CD4-positive, CD25-positive, alpha-beta regulatory T cell (primary cell): Measurements from ENCODE around the gene ITGB1BP2. TPM values are rescaled to one million over a fixed set of nuclear protein-coding genes. Genes with fewer than 3 reads are reported as not detected.
A peak's percentile ranks its signal among the peaks of the same experiment; 100 is the strongest.
"Not testable (repeated sequence)": the region's sequence is repeated elsewhere in the genome, so short reads cannot be mapped to it uniquely, and the experiment has no call there.

Experiments
- ATAC-seq, 2 donors: fragments of 150-1000 bp; cut with Tn5 transposase; one replicate each; pipeline ENCODE4 v1.10.0; 2021; ENCODE audit warnings: low read depth in 2 of 2, moderate number of reproducible peaks in 2 of 2, moderate library complexity in 1 of 2
- DNase-seq, 3 donors: peaks; one replicate each; pipeline versions ENCODE4 v3.0.0 to v3.0.0-alpha.2; 2012 to 2022; ENCODE audit warnings: mixed read lengths in 1 of 3
- H3K27ac ChIP-seq: one replicate; pipeline ENCODE4 v1.7.0; 2013; ENCODE audit warnings: mild to moderate bottlenecking, low read length; ENCODE audit not compliant: insufficient read depth, poor library complexity, severe bottlenecking
- H3K27me3 ChIP-seq: one replicate; pipeline ENCODE4 v1.7.0; 2013; ENCODE audit warnings: low read length; ENCODE audit not compliant: control insufficient read depth, insufficient read depth
- H3K36me3 ChIP-seq: one replicate; pipeline ENCODE4 v1.7.0; 2013; ENCODE audit warnings: mild to moderate bottlenecking, low read length, moderate library complexity; ENCODE audit not compliant: control insufficient read depth, insufficient read depth
- H3K4me1 ChIP-seq: 2 replicates; pipeline ENCODE4 v1.7.0; 2013; ENCODE audit warnings: mild to moderate bottlenecking, low read length; ENCODE audit not compliant: insufficient read depth, control insufficient read depth, poor library complexity, severe bottlenecking
- H3K4me3 ChIP-seq: one replicate; pipeline ENCODE4 v1.7.0; 2013; ENCODE audit warnings: low read depth, mild to moderate bottlenecking, low read length, moderate library complexity
- H3K9me3 ChIP-seq, 2 experiments: 1 replicate in 1 of 2; 2 replicates in 1 of 2; pipeline ENCODE4 v1.7.0; 2013; ENCODE audit warnings: low read length in 2 of 2, mild to moderate bottlenecking in 1 of 2, moderate library complexity in 1 of 2; ENCODE audit not compliant: control insufficient read depth in 2 of 2
- H3K27ac Mint-ChIP-seq, 3 donors: one replicate each; pipeline ENCODE4 v1.8.0; 2020 to 2022; ENCODE audit warnings: mild to moderate bottlenecking in 3 of 3, mixed read lengths in 3 of 3, moderate library complexity in 2 of 3
- H3K27me3 Mint-ChIP-seq: one replicate; pipeline ENCODE4 v1.8.0; 2022; ENCODE audit warnings: mild to moderate bottlenecking, mixed read lengths
- H3K36me3 Mint-ChIP-seq: one replicate; pipeline ENCODE4 v1.8.0; 2020; ENCODE audit warnings: mixed read lengths
- H3K4me1 Mint-ChIP-seq, 4 donors: one replicate each; pipeline ENCODE4 v1.8.0; 2020 to 2022; ENCODE audit warnings: mixed read lengths in 4 of 4, mild to moderate bottlenecking in 1 of 4
- H3K4me3 Mint-ChIP-seq, 4 donors: one replicate each; pipeline ENCODE4 v1.8.0; 2020 to 2022; ENCODE audit warnings: mild to moderate bottlenecking in 4 of 4, mixed read lengths in 4 of 4, moderate library complexity in 3 of 4
- H3K9me3 Mint-ChIP-seq, 7 donors: one replicate each; pipeline ENCODE4 v1.8.0; 2020 to 2022; ENCODE audit warnings: mixed read lengths in 7 of 7, mild to moderate bottlenecking in 3 of 7, moderate library complexity in 2 of 7
- polyA plus RNA-seq, 4 donors: library from polyadenylated mRNA; unstranded; fragments of 300-500 nt; fragmentation: Illumina TruSeq; gene quantifications; one replicate each; pipeline ENCODE4 v1.2.3, GENCODE V29; 2021
- total RNA-seq: library from RNA; stranded (reverse); gene quantifications from one replicate; pipeline ENCODE4 v1.2.3, GENCODE V29; 2022

Gene ITGB1BP2
- total and polyA plus RNA-seq, 5 donors from 2014 or later = 1.4 TPM; not detected in 4

DNA sequence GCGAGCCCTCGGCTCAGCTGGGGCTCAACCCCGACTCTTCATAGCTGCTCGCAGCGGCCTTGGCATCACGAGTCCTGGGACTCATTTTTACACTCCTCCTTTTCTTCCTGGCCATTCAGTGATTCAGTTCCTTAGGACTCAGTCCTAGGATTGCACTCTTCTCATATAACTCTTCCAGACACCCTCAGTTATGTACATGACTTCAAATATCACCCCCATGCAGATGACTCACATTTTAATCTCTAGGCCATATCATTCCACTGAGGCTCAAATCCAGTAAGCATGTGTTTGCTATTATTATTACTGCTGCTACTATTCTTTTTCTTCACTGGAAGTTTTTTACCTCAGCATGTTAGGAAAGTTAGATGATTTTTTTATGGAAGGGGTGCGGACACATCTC is 14.4 kb downstream of the ITGB1BP2 start:
- H3K9me3 ChIP-seq = no peaks in the 10 kb centered on the region
- H3K27ac ChIP-seq = no peak overlapping the region
- H3K4me3 ChIP-seq = no peak overlapping the region
- H3K36me3 Mint-ChIP-seq = no peaks in the 10 kb centered on the region
- H3K9me3 Mint-ChIP-seq = peaks cover 0 to 2% (median 0%) of the 10 kb centered on the region in 7 donors
- no peaks in the 10 kb centered on the region for H3K27me3 Mint-ChIP-seq
- H3K36me3 ChIP-seq = no peaks in the 10 kb centered on the region
- ATAC-seq = no peak
- H3K4me1 ChIP-seq = no peaks in the 10 kb centered on the region
- H3K4me1 Mint-ChIP-seq = no peaks in the 10 kb centered on the region
- no peak overlapping the region for H3K4me3 Mint-ChIP-seq
- H3K27me3 ChIP-seq = no peaks in the 10 kb centered on the region
- DNase-seq = no peak
- peak overlapping the region in 1 of 3 donors; percentile 45 for H3K27ac Mint-ChIP-seq

DNA sequence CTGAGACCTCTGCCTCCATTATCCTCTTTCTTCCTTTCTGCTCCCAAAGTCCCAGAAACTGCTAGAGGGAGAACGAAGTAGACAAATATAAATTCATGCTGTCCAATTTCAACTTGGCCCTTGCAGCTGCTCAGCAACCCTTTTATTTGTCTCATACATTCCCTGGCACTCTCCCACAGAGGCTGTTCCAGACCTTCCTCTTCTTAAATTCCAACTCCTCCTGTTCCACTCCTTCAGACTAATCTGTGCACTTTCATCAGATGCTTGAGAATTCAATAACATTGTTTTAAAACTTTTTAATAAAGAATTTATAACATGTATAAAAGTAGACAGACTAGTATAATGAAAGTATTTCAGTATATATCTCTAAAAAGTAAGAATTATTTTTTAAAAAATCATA is 15.4 kb downstream of the ITGB1BP2 start:
- not testable (repeated sequence) for H3K27me3 ChIP-seq, H3K4me1 ChIP-seq, H3K9me3 ChIP-seq, ATAC-seq, DNase-seq, H3K36me3 ChIP-seq, H3K27ac Mint-ChIP-seq, H3K36me3 Mint-ChIP-seq, H3K9me3 Mint-ChIP-seq, H3K27ac ChIP-seq, H3K4me1 Mint-ChIP-seq, H3K27me3 Mint-ChIP-seq, H3K4me3 Mint-ChIP-seq, H3K4me3 ChIP-seq

DNA sequence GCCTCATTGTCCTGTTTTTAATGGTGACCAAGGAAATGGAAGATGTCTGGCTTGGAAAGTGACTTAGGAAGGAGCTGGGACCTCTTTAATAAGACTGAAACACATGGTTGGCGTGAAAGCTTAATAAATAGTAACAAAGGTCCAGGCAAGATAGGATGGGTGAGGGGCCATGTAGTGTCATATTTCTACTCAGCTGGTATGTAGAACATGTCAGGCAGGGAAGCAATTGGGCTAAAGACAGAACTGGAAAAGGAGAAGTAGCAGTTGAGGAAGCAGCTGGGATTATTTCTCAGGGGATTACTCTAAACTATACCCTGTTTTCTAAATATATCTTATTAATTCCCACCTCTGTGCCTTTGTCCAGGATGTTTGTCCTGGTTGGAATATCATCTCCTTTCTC is 18.6 kb downstream of the ITGB1BP2 start:
- H3K4me3 ChIP-seq = no peak overlapping the region
- no peaks in the 10 kb centered on the region for H3K4me1 ChIP-seq
- no peak for ATAC-seq
- no peak overlapping the region for H3K4me3 Mint-ChIP-seq
- no peak overlapping the region for H3K27ac Mint-ChIP-seq
- no peak for DNase-seq
- no peaks in the 10 kb centered on the region for H3K9me3 ChIP-seq
- H3K36me3 ChIP-seq = no peaks in the 10 kb centered on the region
- H3K4me1 Mint-ChIP-seq = no peaks in the 10 kb centered on the region
- no peaks in the 10 kb centered on the region for H3K27me3 Mint-ChIP-seq
- no peak overlapping the region for H3K27ac ChIP-seq
- H3K9me3 Mint-ChIP-seq = no peaks in the 10 kb centered on the region
- no peaks in the 10 kb centered on the region for H3K27me3 ChIP-seq
- H3K36me3 Mint-ChIP-seq = no peaks in the 10 kb centered on the region

DNA sequence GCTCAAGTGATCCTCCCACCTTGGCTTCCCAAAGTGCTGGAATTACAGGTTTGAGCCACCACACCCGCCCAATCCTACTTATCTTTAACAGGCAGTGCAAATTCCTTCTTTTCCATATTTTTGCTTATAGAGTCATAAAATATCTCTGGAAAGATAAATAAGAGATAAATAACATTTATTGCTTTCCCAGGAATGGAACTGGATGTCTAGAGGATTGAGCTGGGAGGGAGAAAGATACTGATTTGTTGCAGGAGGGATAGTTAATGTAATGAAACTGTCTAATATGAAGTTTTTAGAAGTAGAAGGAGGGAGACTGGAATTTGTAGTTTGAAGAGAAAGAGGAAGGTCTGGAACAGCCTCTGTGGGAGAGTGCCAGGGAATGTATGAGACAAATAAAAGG is 20.2 kb downstream of the ITGB1BP2 start:
- Histone ChIP-seq H3K9me3 (peaks cover 2% of the 10 kb centered on the region in 2 experiments), H3K27ac (no peak overlapping the region), H3K27me3 (no peaks in the 10 kb centered on the region), H3K4me1 (no peaks in the 10 kb centered on the region), H3K36me3 (no peaks in the 10 kb centered on the region), H3K4me3 (no peak overlapping the region)
- Mint-ChIP-seq H3K9me3 (peaks cover 0 to 5% (median 0%) of the 10 kb centered on the region in 7 donors), H3K4me1 (no peaks in the 10 kb centered on the region), H3K27ac (peak overlapping the region in 1 of 3 donors; percentile 3), H3K4me3 (no peak overlapping the region), H3K27me3 (no peaks in the 10 kb centered on the region), H3K36me3 (no peaks in the 10 kb centered on the region)
- DNase-seq (no peak), ATAC-seq (no peak)

DNA sequence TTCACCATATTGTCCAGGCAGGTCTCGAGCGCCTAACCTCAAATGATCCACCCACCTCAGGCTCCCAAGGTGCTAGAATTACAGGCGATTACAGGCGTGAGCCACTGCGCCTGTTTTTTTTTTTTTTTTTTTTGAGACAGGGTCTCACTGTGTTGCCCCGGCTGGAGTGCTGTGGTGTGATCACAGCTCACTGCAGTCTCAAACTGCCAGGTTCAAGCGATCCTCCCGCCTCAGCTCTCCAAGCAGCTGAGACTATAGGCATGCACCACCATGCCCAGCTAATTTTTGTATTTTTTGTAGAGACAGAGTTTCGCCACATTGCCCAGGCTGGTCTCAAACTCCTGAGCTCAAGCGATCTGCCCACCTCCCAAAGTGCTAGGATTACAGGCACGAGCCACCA is 22.9 kb downstream of the ITGB1BP2 start:
- not testable (repeated sequence) for H3K4me3 Mint-ChIP-seq, H3K27me3 ChIP-seq, H3K27ac ChIP-seq, H3K36me3 Mint-ChIP-seq, H3K27me3 Mint-ChIP-seq, ATAC-seq, H3K4me1 ChIP-seq, H3K27ac Mint-ChIP-seq, DNase-seq, H3K36me3 ChIP-seq, H3K4me3 ChIP-seq, H3K9me3 Mint-ChIP-seq, H3K4me1 Mint-ChIP-seq, H3K9me3 ChIP-seq

DNA sequence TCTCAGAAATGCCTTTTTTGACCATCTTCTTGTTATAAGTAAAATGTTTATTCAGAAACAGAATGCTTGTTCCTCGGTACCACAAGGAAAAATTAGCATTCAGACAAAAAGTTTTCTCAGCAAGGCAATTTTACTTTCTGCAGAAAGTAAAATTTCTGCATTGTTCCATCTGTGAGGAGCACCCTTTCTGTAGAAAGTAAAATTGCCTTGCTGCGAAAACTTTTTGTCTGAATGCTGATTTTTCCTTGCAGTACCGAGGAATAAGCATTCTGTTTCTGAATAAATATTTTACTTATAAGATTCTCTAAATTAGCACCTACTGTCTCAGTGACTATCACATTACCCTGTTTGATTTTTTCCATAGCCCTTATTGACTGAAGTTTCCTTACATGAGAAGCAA is 24.8 kb downstream of the ITGB1BP2 start:
- Histone ChIP-seq H3K27me3 (no peaks in the 10 kb centered on the region), H3K9me3 (peaks cover 3 to 6% of the 10 kb centered on the region in 2 experiments), H3K4me3 (no peak overlapping the region), H3K27ac (no peak overlapping the region), H3K36me3 (no peaks in the 10 kb centered on the region), H3K4me1 (no peaks in the 10 kb centered on the region)
- no peak for DNase-seq
- Mint-ChIP-seq H3K9me3 (peaks cover 0 to 7% (median 0%) of the 10 kb centered on the region in 7 donors), H3K27me3 (no peaks in the 10 kb centered on the region), H3K27ac (no peak overlapping the region), H3K4me3 (no peak overlapping the region), H3K36me3 (no peaks in the 10 kb centered on the region), H3K4me1 (no peaks in the 10 kb centered on the region)
- ATAC-seq = no peak

DNA sequence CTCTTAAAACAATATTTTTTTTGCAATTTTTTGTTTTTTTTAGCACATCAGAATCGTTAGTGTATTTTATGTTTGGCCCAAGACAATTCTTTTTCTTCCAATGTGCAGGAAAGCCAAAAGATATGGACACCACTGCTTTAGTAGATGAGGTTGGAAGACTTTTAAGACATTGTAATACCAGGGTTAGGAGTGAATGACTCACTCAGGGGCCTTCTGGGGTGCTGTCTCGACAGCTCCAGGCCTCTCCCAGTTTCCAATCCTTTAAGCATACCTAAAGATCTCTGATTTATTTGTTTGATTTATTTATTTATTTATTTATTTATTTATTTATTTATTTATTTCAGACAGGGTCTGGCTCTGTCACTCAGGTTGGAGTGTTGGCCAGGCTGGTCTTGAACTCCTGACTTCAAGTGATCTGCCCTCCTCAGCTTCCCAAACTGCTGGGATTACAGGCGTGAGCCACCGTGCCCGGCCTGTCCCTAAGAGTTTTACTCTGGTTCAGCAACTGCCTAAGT is 47.7 kb downstream of the ITGB1BP2 start:
- not testable (repeated sequence) for ATAC-seq, H3K27me3 Mint-ChIP-seq

DNA sequence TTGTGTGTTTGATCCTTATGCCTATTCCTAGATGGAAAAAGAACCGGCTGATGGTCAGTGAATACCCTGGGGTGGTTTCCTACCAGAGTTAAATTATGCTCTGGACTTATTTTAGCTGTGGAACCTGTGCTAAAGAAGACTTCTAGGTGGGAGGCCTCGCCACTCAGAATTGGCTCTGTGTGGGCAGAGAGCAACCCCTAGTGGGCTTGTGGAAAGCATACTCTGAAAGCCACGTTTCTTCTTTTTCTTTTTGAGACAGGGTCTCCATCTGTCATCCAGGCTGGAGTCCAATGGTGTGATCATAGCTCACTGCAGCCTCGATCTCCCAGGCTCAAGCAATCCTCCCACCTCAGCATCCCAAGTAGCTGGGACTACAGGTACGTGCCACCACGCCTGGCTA is 48.3 kb downstream of the ITGB1BP2 start:
- DNase-seq, H3K9me3 Mint-ChIP-seq, H3K36me3 Mint-ChIP-seq, ATAC-seq, H3K4me1 ChIP-seq, H3K27me3 Mint-ChIP-seq, H3K9me3 ChIP-seq, H3K36me3 ChIP-seq, H3K4me1 Mint-ChIP-seq, H3K4me3 Mint-ChIP-seq, H3K27ac Mint-ChIP-seq, H3K27me3 ChIP-seq, H3K27ac ChIP-seq, H3K4me3 ChIP-seq: not testable (repeated sequence)

More for the DNA sequence above, 47.7 kb downstream of the ITGB1BP2 start:
- H3K9me3 ChIP-seq, H3K4me3 ChIP-seq, H3K4me3 Mint-ChIP-seq, H3K4me1 Mint-ChIP-seq, H3K4me1 ChIP-seq, H3K36me3 ChIP-seq, H3K27ac ChIP-seq, H3K9me3 Mint-ChIP-seq, H3K27ac Mint-ChIP-seq, H3K27me3 ChIP-seq, H3K36me3 Mint-ChIP-seq, DNase-seq: not testable (repeated sequence)
